ENCODE data around the gene FBXO33.

DNA sequence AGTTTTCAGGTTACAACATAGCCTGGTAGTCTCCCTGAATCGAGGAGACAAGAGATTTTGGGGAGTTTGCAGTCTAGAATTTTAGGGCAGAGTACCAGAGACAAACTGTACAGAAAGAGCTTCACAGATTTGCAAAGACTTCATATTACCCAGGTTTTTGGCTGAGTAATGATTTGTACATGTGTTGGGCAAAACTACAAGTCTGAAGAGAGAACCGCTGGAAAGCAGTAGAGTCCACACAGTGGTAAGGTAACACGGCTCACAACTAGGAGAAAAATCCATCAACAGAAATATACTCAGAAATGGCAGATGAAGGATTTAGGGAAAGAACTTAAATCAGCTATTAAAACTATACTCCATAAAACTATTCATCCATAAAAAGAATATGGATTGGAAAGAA lies 25.7 kb downstream of the FBXO33 start:
- TF ChIP-seq, protein P1, sequence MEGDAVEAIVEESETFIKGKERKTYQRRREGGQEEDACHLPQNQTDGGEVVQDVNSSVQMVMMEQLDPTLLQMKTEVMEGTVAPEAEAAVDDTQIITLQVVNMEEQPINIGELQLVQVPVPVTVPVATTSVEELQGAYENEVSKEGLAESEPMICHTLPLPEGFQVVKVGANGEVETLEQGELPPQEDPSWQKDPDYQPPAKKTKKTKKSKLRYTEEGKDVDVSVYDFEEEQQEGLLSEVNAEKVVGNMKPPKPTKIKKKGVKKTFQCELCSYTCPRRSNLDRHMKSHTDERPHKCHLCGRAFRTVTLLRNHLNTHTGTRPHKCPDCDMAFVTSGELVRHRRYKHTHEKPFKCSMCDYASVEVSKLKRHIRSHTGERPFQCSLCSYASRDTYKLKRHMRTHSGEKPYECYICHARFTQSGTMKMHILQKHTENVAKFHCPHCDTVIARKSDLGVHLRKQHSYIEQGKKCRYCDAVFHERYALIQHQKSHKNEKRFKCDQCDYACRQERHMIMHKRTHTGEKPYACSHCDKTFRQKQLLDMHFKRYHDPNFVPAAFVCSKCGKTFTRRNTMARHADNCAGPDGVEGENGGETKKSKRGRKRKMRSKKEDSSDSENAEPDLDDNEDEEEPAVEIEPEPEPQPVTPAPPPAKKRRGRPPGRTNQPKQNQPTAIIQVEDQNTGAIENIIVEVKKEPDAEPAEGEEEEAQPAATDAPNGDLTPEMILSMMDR (IDR thresholded peaks at IDR 0.05; ENCODE audit: control extremely low read depth in 1 of 3, insufficient read depth in 1 of 3, low read depth in 1 of 3, low read length in 3 of 3): no peak
- TF ChIP-seq ZNF274 (IDR thresholded peaks at IDR 0.05; ENCODE audit: borderline replicate concordance, extremely low read depth, low read length): no peak
- TF ChIP-seq EZH2 (IDR thresholded peaks at IDR 0.05; ENCODE audit: low read depth, low read length, severe bottlenecking): no peak
- TF ChIP-seq SP4 (IDR thresholded peaks at IDR 0.05; ENCODE audit: low read length): no peak
- TF ChIP-seq JUN (IDR thresholded peaks at IDR 0.05; ENCODE audit: low read depth, low read length): no peak
- TF ChIP-seq CEBPB (IDR thresholded peaks at IDR 0.05; ENCODE audit: low read depth, low read length): no peak

Measured in H1 (cell line).